RWPE2 (cell line): Measurements from ENCODE around the gene TOMM7.

Experiments used
- ATAC-seq: fragments of 200-7000 bp; cut with Tn5 transposase; 3 replicates; pipeline ENCODE4 v1.9.1; 2021; ENCODE audit warnings: low read depth
- DNase-seq: peaks from one replicate; pipeline ENCODE4 v3.0.0-alpha.2; 2020; ENCODE audit warnings: low spot score
- H3K27ac ChIP-seq: fragments of 450-650 bp; 2 replicates; pipeline ENCODE4 v1.5.1; 2017; ENCODE audit warnings: mild to moderate bottlenecking; ENCODE audit not compliant: poor library complexity, severe bottlenecking
- H3K27me3 ChIP-seq: fragments of 250-450 bp; sonication (Bioruptor Pico); 2 replicates; pipeline ENCODE4 v1.5.1; 2021; ENCODE audit warnings: mild to moderate bottlenecking, moderate library complexity; ENCODE audit not compliant: insufficient read depth, poor library complexity, severe bottlenecking
- H3K36me3 ChIP-seq: fragments of 250-450 bp; sonication (Bioruptor Pico); 2 replicates; pipeline ENCODE4 v1.5.1; 2020; ENCODE audit warnings: low read depth, mild to moderate bottlenecking, moderate library complexity
- H3K4me1 ChIP-seq: fragments of 250-450 bp; sonication (Bioruptor Pico); 2 replicates; pipeline ENCODE4 v1.5.1; 2021; ENCODE audit warnings: mild to moderate bottlenecking, moderate library complexity; ENCODE audit not compliant: insufficient read depth, poor library complexity, severe bottlenecking
- H3K4me3 ChIP-seq: fragments of 250-450 bp; sonication (Bioruptor Pico); 2 replicates; pipeline ENCODE4 v1.5.1; 2021; ENCODE audit warnings: mild to moderate bottlenecking, moderate library complexity; ENCODE audit not compliant: severe bottlenecking
- H3K9me3 ChIP-seq: fragments of 250-450 bp; sonication (Bioruptor Pico); 2 replicates; pipeline ENCODE4 v1.5.1; 2021; ENCODE audit warnings: mild to moderate bottlenecking, moderate library complexity; ENCODE audit not compliant: severe bottlenecking
- CTCF ChIP-seq: fragments of 450-650 bp; IDR thresholded peaks from one replicate; pipeline ENCODE4 v1.5.1; 2017; ENCODE audit warnings: mild to moderate bottlenecking, moderate library complexity; ENCODE audit not compliant: poor library complexity, severe bottlenecking

TOMM7 gene

GRCh38 chr7:22772885-22773284, 49.8 kb downstream of the TOMM7 start:
- no peak overlapping the region for H3K4me3 ChIP-seq
- no peak for ATAC-seq
- H3K36me3 ChIP-seq = no peaks in the 10 kb centered on the region
- no peak for DNase-seq
- H3K4me1 ChIP-seq = no peaks in the 10 kb centered on the region
- TF ChIP-seq CTCF = no peak
- H3K27me3 ChIP-seq = no peaks in the 10 kb centered on the region
- no peak overlapping the region for H3K27ac ChIP-seq
- H3K9me3 ChIP-seq = no peaks in the 10 kb centered on the region

- no peak for ATAC-seq
- no peak overlapping the region for H3K4me3 ChIP-seq
Observed at GRCh38 chr7:22771872-22772228, 50.8 kb downstream of the TOMM7 start.

GRCh38 chr7:22771194-22771871, 51.3 kb downstream of the TOMM7 start:
- Histone ChIP-seq H3K4me1 (no peaks in the 10 kb centered on the region), H3K27ac (no peak overlapping the region), H3K4me3 (no peak overlapping the region), H3K36me3 (no peaks in the 10 kb centered on the region), H3K9me3 (no peaks in the 10 kb centered on the region), H3K27me3 (no peaks in the 10 kb centered on the region)
- DNase-seq (no peak), ATAC-seq (no peak)
- TF ChIP-seq CTCF = no peak

More at GRCh38 chr7:22771872-22772228, 50.8 kb downstream of the TOMM7 start:
- DNase-seq = no peak
- TF ChIP-seq CTCF = no peak
- Histone ChIP-seq H3K36me3 (no peaks in the 10 kb centered on the region), H3K9me3 (no peaks in the 10 kb centered on the region), H3K27ac (no peak overlapping the region), H3K4me1 (no peaks in the 10 kb centered on the region), H3K27me3 (no peaks in the 10 kb centered on the region)

- Histone ChIP-seq H3K4me1 (no peaks in the 10 kb centered on the region), H3K4me3 (no peak overlapping the region), H3K27ac (no peak overlapping the region), H3K36me3 (no peaks in the 10 kb centered on the region), H3K9me3 (no peaks in the 10 kb centered on the region), H3K27me3 (no peaks in the 10 kb centered on the region)
- ATAC-seq = no peak
- TF ChIP-seq CTCF = no peak
- no peak for DNase-seq
Observed at GRCh38 chr7:22765609-22766008, 57.0 kb downstream of the TOMM7 start.
